GM12891 (cell line): ENCODE data around the gene SRSF4.

Source experiments
- DNase-seq: peaks from one replicate; pipeline ENCODE4 v3.0.0; 2011; ENCODE audit warnings: low spot score; ENCODE audit not compliant: insufficient read length
- FAIRE-seq: peaks from 2 replicates; lab custom pipeline; 2011; peaks lifted over from hg19 to GRCh38; lab: Jason Lieb, UNC
- PAX5 ChIP-seq: IDR thresholded peaks from 2 replicates; pipeline ENCODE4 v1.6.1; 2011; ENCODE audit warnings: low read length, moderate library complexity, mild to moderate bottlenecking; ENCODE audit not compliant: insufficient read depth, severe bottlenecking
- POLR2A ChIP-seq: IDR thresholded peaks from 2 replicates; pipeline ENCODE4 v1.6.1; 2011; ENCODE audit warnings: low read depth, low read length, control low read depth
- POLR2AphosphoS5 ChIP-seq: IDR thresholded peaks from 2 replicates; pipeline ENCODE4 v1.6.1; 2011; ENCODE audit warnings: low read depth, low read length, control low read depth
- POU2F2 ChIP-seq: IDR thresholded peaks from 2 replicates; pipeline ENCODE4 v1.6.1; 2011; ENCODE audit warnings: low read depth, mild to moderate bottlenecking, control low read depth, low read length, moderate library complexity
- SPI1 ChIP-seq: IDR thresholded peaks from 2 replicates; pipeline ENCODE4 v1.6.1; 2011; ENCODE audit warnings: low read depth, low read length, control low read depth
- TAF1 ChIP-seq: IDR thresholded peaks from 2 replicates; pipeline ENCODE4 v1.6.1; 2011; ENCODE audit warnings: low read depth, low read length, control low read depth

Gene SRSF4

DNA sequence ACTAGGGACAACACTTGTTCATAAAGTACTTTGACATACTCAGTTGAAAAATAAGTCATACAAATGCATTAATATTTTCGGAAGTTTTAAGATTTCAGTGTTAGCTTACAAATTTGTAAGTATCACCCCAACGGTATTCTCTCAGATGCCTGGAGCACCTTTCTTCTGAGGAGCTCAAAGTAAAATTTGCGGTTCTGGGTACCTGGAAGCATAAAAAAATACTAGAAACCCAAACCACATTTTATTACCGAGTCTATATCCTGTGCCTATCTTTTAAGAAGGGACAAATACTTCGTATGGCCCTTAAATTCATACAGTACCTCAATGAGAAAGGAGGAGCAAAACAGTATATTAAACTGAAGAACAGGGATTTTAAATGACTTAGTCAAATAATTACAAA lies 10.2 kb downstream of the SRSF4 start:
- no peak for TF ChIP-seq POLR2AphosphoS5
- no peak for TF ChIP-seq POU2F2
- no peak for TF ChIP-seq TAF1
- no peak for TF ChIP-seq PAX5
- no peak for TF ChIP-seq POLR2A
- TF ChIP-seq SPI1: no peak
- DNase-seq (no peak), FAIRE-seq (no peak)

DNA sequence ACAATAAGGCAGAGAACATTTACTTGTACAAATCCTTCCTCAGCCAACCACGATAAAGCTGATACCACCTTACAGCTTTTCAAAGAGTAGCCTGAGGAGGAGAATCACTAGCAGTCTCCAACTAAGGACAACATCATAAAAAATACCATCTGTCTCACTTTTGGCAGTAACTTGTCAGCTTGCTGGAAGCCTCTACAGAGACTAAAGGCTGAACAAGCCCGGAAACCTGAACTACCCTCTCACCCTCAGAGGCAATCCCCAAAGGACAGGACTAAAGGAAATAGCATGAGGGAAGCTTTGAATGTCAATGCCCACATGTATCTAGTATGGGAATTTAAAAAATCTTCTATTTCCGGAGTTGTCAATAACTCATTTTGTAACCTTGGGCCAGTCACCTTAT lies 10.6 kb downstream of the SRSF4 start:
- TF ChIP-seq POLR2AphosphoS5: no peak
- TF ChIP-seq TAF1: no peak
- no peak for TF ChIP-seq POLR2A
- TF ChIP-seq POU2F2: no peak
- TF ChIP-seq PAX5: no peak
- TF ChIP-seq SPI1: no peak
- FAIRE-seq (peak; percentile 23), DNase-seq (no peak)

DNA sequence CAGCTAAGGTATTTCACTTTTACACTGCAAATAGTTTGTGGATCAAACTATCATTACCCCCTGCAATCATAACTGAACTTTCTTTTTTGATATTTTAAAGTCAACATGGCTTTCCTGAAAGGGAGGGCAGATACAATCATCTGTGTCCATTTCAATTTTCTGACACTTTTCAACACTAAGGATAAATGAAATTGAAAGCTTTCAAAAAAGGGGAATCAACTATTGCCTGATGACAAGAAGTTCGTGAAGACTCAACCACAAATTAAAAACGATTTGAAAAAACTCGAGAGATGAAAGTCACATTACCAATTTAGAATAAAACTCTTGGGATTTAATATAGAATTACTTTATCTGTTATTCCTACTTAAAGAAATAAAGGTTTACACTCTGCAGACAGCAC lies 11.7 kb downstream of the SRSF4 start:
- FAIRE-seq (no peak), DNase-seq (no peak)
- TF ChIP-seq TAF1 (no peak), POLR2AphosphoS5 (no peak), SPI1 (no peak), POU2F2 (no peak), PAX5 (no peak), POLR2A (no peak)

DNA sequence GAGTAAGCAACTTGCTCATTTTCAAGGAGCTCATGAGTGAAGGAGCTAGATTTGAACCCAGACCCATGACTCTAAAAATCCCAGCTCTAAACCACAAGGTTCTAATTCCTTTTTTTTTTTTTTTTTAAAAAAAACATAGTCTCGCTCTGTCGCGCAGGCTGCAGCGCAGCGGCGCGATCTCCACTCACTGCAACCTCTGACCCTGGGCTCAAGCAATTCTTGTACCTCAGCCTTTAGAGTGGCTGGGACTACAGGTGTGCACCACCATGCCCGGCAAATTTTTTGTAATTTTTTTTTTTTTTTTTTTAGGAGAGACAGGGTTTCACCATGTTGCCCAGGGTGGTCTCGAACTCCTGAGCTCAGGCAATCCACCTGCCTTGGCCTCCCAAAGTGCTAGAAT lies 13.8 kb downstream of the SRSF4 start:
- FAIRE-seq: no peak
- TF ChIP-seq POLR2A (no peak), POLR2AphosphoS5 (no peak), SPI1 (no peak), POU2F2 (no peak), TAF1 (no peak), PAX5 (no peak)
- no peak for DNase-seq

DNA sequence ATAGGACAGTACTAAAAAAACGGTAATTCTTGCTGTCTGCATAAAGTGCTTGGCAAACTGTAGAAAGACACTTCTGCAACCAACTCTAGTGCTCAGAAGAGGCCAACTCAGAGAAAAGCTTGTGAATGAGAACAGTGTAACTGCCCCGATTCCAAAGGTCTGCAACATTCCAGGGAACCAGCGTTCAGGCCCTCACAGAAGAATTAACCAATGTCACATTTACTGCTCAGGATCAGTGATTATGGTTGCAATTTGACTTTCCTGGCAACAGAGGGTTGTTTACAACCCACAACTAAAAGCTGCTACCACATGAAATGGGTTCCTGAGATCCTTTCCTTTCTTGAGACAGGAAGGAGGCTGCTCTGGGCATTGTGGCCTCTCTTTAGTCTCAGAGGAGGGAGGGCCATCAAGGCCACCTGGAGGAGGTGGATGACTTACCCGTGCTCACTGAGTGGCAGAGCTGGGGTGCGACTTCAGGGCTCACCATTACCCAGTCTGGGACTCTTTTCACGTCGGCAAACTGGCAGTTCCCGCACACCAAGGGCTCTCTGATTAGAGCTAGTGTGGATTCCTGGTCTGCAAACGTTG lies 15.3 kb downstream of the SRSF4 start:
- DNase-seq: no peak
- TF ChIP-seq TAF1 (no peak), POLR2AphosphoS5 (peak; percentile 45; the same call in 1 of the 2 replicates), POLR2A (no peak), PAX5 (no peak), SPI1 (no peak), POU2F2 (no peak)
- no peak for FAIRE-seq

DNA sequence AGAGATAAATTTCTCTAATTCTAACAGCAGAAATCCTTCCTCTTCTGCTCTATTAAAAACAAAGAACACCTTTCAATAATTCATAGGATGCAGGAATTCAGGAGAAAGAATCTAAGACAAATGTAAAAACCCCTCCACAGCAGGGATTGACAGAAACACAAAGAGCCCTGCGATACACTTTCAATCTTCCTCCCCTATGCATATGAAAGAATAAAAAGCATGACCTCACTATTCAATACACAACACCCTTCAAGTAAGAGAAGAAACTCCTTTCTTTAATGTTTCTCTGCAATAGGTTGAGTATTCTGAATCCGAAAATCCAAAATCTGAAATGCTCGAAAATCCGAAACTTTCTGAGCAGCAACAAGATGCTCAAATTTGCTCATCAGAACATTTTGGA lies 17.1 kb downstream of the SRSF4 start:
- DNase-seq (no peak), FAIRE-seq (no peak)
- no peak for TF ChIP-seq TAF1
- TF ChIP-seq POU2F2: no peak
- TF ChIP-seq POLR2A: no peak
- no peak for TF ChIP-seq POLR2AphosphoS5
- TF ChIP-seq SPI1: no peak
- TF ChIP-seq PAX5: no peak

DNA sequence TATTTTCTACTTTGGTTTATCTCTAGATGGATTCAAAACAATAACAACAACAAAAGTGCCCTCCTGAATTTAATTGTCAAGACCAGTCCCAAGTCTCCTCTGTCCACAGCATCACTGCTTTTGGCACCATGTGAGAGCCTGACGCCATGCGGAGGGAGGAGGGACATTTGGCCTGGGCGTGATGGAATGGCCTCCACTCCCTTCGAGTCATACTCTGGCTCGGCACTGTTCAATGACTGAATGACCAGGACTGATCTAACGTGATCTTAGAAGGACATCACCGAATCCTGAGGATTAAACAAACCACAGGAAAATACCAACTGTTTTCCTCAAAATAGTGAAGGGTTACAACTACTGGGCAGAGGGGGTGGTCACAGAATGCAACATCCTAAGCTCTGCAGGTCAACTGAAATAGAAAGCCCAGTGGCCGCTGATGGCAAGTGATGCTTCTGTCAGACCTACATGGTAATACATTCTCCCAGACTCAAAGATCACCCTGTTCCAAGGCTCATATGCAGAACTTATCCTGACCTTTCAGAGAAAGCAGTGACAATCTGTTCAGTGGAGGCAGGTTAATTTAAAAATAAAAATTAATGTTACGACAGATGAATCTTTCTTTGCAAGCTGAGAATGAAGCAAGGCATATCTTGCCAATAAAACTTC lies 19.1 kb downstream of the SRSF4 start:
- FAIRE-seq (no peak), DNase-seq (no peak)

DNA sequence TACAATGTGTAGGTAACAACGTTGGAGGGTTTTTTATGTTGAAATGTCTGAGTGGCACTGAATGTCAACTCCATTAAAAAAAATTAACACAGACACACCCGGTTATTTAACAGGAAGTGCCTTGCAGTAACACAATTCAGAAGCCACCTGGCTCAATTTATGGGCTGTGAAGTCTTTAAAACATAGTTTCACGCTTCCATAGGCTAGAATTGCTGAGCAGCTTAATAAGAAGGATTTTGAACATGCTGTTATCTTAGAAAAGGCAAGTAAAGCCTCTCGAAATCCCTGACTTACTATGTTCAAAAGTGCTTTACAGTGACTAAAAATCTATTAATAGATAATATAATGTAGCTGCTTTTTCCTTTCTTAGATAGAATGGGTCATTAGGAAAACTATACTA lies 19.7 kb downstream of the SRSF4 start:
- FAIRE-seq (no peak), DNase-seq (no peak)
- no peak for TF ChIP-seq POU2F2
- TF ChIP-seq POLR2AphosphoS5: no peak
- TF ChIP-seq SPI1: no peak
- TF ChIP-seq TAF1: no peak
- TF ChIP-seq POLR2A: no peak
- no peak for TF ChIP-seq PAX5

More for the DNA sequence above, 19.1 kb downstream of the SRSF4 start:
- no peak; the same call in 1 of the 2 replicates for TF ChIP-seq POLR2A
- TF ChIP-seq SPI1: no peak
- no peak for TF ChIP-seq PAX5
- TF ChIP-seq POLR2AphosphoS5: no peak
- TF ChIP-seq POU2F2: no peak
- no peak for TF ChIP-seq TAF1

DNA sequence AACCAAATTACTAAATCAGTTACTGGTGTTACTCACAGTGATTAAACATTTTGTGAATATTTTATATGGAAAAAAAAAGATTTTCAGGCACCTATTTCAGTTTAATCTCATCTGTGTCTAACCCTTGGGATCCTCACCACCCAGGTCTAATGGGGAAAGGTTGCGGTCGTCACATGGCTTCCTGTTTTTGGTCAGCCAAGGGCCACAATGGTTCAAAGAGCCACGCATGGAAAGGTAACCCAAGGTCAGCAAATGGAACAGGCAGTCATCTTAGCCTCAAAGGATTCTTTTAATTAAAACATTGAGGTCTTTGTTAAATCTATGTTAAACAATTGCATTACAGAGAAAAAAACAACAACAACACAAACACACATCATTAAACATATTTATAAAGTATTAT lies 21.9 kb downstream of the SRSF4 start:
- TF ChIP-seq SPI1: no peak
- TF ChIP-seq POLR2AphosphoS5: no peak
- TF ChIP-seq POLR2A: no peak
- TF ChIP-seq PAX5: no peak
- TF ChIP-seq POU2F2: no peak
- TF ChIP-seq TAF1: no peak
- FAIRE-seq (no peak), DNase-seq (no peak)

DNA sequence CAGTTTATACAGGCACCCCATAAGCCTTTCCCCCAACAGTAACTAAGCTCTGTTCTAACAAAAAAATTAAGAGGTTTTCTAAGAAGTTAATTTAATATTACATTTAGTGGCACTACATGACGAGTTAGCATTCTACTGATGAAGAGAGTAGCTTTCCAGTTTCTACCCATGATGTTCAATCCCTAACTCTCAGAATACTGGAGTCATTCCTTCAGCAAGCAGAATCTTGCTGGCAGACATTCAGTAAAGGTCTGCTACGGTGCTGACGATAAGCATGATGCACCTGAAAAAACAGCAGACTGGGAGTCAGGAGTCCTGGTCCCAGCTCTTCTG lies 24.5 kb downstream of the SRSF4 start:
- no peak for DNase-seq
- no peak for TF ChIP-seq SPI1
- no peak for TF ChIP-seq POLR2AphosphoS5
- TF ChIP-seq POLR2A: no peak
- no peak for TF ChIP-seq PAX5
- TF ChIP-seq TAF1: no peak
- no peak for TF ChIP-seq POU2F2
- FAIRE-seq: no peak
